Adrenal gland (tissue), 19 donors: ENCODE results near the gene COX11. TPM values are rescaled to one million over a fixed set of nuclear protein-coding genes. Genes with fewer than 3 reads are reported as not detected.

Experiments used
- DNase-seq, 7 donors: peaks; one replicate each; pipeline ENCODE4 v3.0.0-alpha.2; 2019 to 2020
- H3K27ac ChIP-seq, 5 donors: fragments of 200-600 bp; sonication (generic) in 4 of 5; 1 replicate in 3 of 5; 2 replicates in 2 of 5; pipeline versions ENCODE4 v1.5.1 to v1.8.0; 2016 to 2020; ENCODE audit warnings: mild to moderate bottlenecking in 1 of 5
- H3K27me3 ChIP-seq: fragments of 200-600 bp; 2 replicates; pipeline ENCODE4 v1.8.0; 2021
- H3K36me3 ChIP-seq, 2 donors: fragments of 200-600 bp; replicated peaks in 1 of 2; 1 replicate in 1 of 2; 2 replicates in 1 of 2; pipeline versions ENCODE4 v1.5.1 to v1.8.0; 2018 to 2022
- H3K4me1 ChIP-seq, 2 donors: fragments of 200-600 bp; replicated peaks in 1 of 2; 1 replicate in 1 of 2; 2 replicates in 1 of 2; pipeline versions ENCODE4 v1.5.1 to v1.8.0; 2018 to 2021
- H3K4me3 ChIP-seq, 4 donors: fragments of 200-600 bp; sonication (generic) in 3 of 4; one replicate each; pipeline ENCODE4 v1.5.1; 2016 to 2018
- H3K9me3 ChIP-seq, 3 donors: fragments of 200-600 bp; sonication (generic) in 1 of 3; replicated peaks in 1 of 3; 1 replicate in 2 of 3; 2 replicates in 1 of 3; pipeline versions ENCODE4 v1.5.1 to v1.8.0; 2016 to 2021
- POLR2A ChIP-seq, 2 donors: fragments of 450-650 bp; IDR thresholded peaks; one replicate each; pipeline ENCODE4 v1.6.1; 2017; ENCODE audit warnings: antibody characterized with exemption in 2 of 2, mild to moderate bottlenecking in 2 of 2, moderate library complexity in 1 of 2
- WGBS, 4 donors: extraction: QIAGEN DNeasy Blood & Tissue Kit in 2 of 4; methylation state at CpG; one replicate each; pipeline versions ENCODE4 v1.1.5 to v1.1.7; 2013 to 2017; 5-methylcytosine and 5-hydroxymethylcytosine counted together
- intact Hi-C, 2 donors: fragments of 100-400 bp; cut with DNase I; formaldehyde crosslinking; loops; one replicate each; pipeline versions ENCODE4 v1.14.1 to v1.15.0; 2022 to 2023
- long read RNA-seq, 10 donors: library from polyadenylated mRNA in 3 of 10; unstranded in 2 of 10; stranded (forward) in 1 of 10; transcript quantifications; one replicate each; pipeline ENCODE4 v2.0.0 and lab custom pipeline, GENCODE V29; 2021 to 2026
- polyA plus RNA-seq, 3 donors: library from polyadenylated mRNA; stranded (reverse); fragments of 200-250 nt in 2 of 3; fragments of 350-450 nt in 1 of 3; fragmentation: Illumina TruSeq in 1 of 3; extraction: RNeasy Lipid Tissue Mini Kit (QIAGEN cat#74804) in 1 of 3; gene quantifications; one replicate each; pipeline ENCODE4 v1.2.3, GENCODE V29; 2013 to 2014
- total RNA-seq, 9 donors: library from RNA; depleted of rRNA in 4 of 9; stranded (reverse); fragments of >200 nt in 4 of 9; fragments of 120-200 nt in 1 of 9; fragmentation: NEBNext Ultra II Directional in 1 of 9; extraction: Animal tissue kit (Norgen Biotek cat#: 25700) in 1 of 9; gene quantifications; one replicate each; pipeline versions ENCODE4 v1.1.0 to v1.2.4, GENCODE V29; 2013 to 2023
- TF ChIP-seq, protein P1 (sequence below), 6 experiments: fragments of 450-650 bp in 4 of 6; fragments of 200-600 bp in 2 of 6; sonication (generic) in 1 of 6; IDR thresholded peaks; 1 replicate in 5 of 6; 2 replicates in 1 of 6; pipeline versions ENCODE4 v1.5.1 to v1.8.0; 2016 to 2021; ENCODE audit warnings: antibody characterized with exemption in 6 of 6, mild to moderate bottlenecking in 2 of 6, moderate library complexity in 1 of 6
- donor health status: healthy with polysubstance abuse.
- donor health status: Bipolar disorder and iron deficiency.
- donor health status: DM: yes; HTN: yes; CAD: no.
- donor health status: DM: no; HTN: no; CAD: no.
- donor health status: DM: no; HTN: no; CAD: no.
- donor health status: DM: yes; HTN: yes; CAD: no.

The COX11 gene, protein sequence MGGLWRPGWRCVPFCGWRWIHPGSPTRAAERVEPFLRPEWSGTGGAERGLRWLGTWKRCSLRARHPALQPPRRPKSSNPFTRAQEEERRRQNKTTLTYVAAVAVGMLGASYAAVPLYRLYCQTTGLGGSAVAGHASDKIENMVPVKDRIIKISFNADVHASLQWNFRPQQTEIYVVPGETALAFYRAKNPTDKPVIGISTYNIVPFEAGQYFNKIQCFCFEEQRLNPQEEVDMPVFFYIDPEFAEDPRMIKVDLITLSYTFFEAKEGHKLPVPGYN
- total RNA-seq (10 to 100 TPM; 37.5 to 63.5 (median 53.2) TPM), polyA plus RNA-seq (10 to 100 TPM; 16.8 to 32.8 (median 26.9) TPM)
- long read RNA-seq, donor 1, transcript COX11-203 (1 exons, 3,244 nt): minor isoform, 11 of 38 reads
- long read RNA-seq, donor 1, transcript COX11-201 (4 exons, 2,497 nt): major isoform, 17 of 38 reads
- long read RNA-seq, donor 1, partial matches to known transcripts: 8 of 38 reads
- long read RNA-seq, donor 1, other reads (novel, unspliced or antisense): 0 of 38 reads
- long read RNA-seq, donor 2, transcript COX11-203 (1 exons, 3,244 nt): minor isoform, 6 of 26 reads
- long read RNA-seq, donor 2, transcript COX11-201 (4 exons, 2,497 nt): major isoform, 8 of 26 reads
- long read RNA-seq, donor 2, partial matches to known transcripts: 7 of 26 reads
- long read RNA-seq, donor 2, other reads (novel, unspliced or antisense): 0 of 26 reads
- long read RNA-seq, donor 3, transcript COX11-201 (4 exons, 2,497 nt): major isoform, 10 of 16 reads
- long read RNA-seq, donor 3, partial matches to known transcripts: 0 of 16 reads
- long read RNA-seq, donor 3, other reads (novel, unspliced or antisense): 0 of 16 reads
- long read RNA-seq, donor 4, transcript COX11-201 (4 exons, 2,497 nt): major isoform, 15 of 21 reads
- long read RNA-seq, donor 4, partial matches to known transcripts: 0 of 21 reads
- long read RNA-seq, donor 4, other reads (novel, unspliced or antisense): 2 of 21 reads
- long read RNA-seq, donor 5, transcript COX11-201 (4 exons, 2,497 nt): major isoform, 33 of 50 reads
- long read RNA-seq, donor 5, transcript COX11-202 (3 exons, 1,108 nt): minor isoform, 9 of 50 reads
- long read RNA-seq, donor 5, partial matches to known transcripts: 0 of 50 reads
- long read RNA-seq, donor 5, other reads (novel, unspliced or antisense): 5 of 50 reads
- long read RNA-seq, donor 6, transcript COX11-201 (4 exons, 2,497 nt): major isoform, 18 of 24 reads
- long read RNA-seq, donor 6, partial matches to known transcripts: 0 of 24 reads
- long read RNA-seq, donor 6, other reads (novel, unspliced or antisense): 2 of 24 reads
- long read RNA-seq, donor 7, partial matches to known transcripts: 6 of 17 reads
- long read RNA-seq, donor 7, other reads (novel, unspliced or antisense): 0 of 17 reads
- long read RNA-seq, donor 8, transcript COX11-201 (4 exons, 2,497 nt): major isoform, 11 of 38 reads
- long read RNA-seq, donor 8, partial matches to known transcripts: 17 of 38 reads
- long read RNA-seq, donor 8, other reads (novel, unspliced or antisense): 0 of 38 reads
- long read RNA-seq, donor 9, transcript COX11-203 (1 exons, 3,244 nt): major isoform, 11 of 30 reads
- long read RNA-seq, donor 9, transcript COX11-201 (4 exons, 2,497 nt): minor isoform, 7 of 30 reads
- long read RNA-seq, donor 9, transcript COX11-202 (3 exons, 1,108 nt): minor isoform, 5 of 30 reads
- long read RNA-seq, donor 9, partial matches to known transcripts: 7 of 30 reads
- long read RNA-seq, donor 9, other reads (novel, unspliced or antisense): 0 of 30 reads
- long read RNA-seq, donor 10, partial matches to known transcripts: 8 of 14 reads
- long read RNA-seq, donor 10, other reads (novel, unspliced or antisense): 0 of 14 reads

DNA sequence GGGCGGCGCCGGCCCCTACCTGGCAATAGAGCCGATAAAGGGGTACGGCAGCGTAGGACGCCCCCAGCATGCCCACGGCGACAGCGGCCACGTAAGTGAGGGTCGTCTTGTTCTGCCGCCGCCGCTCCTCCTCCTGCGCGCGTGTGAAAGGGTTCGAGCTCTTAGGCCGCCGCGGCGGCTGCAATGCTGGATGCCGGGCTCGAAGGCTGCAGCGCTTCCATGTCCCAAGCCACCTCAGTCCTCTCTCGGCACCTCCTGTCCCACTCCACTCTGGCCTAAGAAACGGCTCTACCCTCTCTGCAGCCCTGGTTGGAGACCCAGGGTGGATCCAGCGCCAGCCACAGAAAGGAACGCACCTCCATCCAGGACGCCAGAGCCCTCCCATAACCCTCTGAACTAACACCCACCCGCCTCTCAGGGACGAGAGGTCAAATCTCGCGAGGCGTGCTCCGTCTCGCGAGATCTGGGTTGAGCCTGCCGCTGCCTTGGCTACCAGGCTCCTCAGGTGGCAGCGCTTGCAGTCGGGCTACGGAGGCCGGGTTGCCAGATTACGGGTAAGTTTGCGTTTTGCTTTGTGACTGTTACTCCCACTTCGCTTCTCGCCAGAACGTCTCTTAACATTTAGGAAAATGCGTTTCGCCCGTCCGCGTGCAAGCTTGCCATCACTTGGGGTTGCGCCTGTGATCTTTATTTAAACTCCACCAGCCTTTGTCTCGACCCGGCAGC, at the start of gene COX11, which contains the start of gene STXBP4:
COX11 (minus strand) TSS at position 393 of the 726 bp plus-strand sequence; CDS start at position 385, 8 bp downstream.
STXBP4 (plus strand) TSS at position 504 of the 726 bp plus-strand sequence. CDS start 17,455 bp downstream, outside the sequence.
- peaks cover 14 to 31% of the 10 kb centered on the region in 2 donors for H3K4me1 ChIP-seq
- TF ChIP-seq, protein P1, sequence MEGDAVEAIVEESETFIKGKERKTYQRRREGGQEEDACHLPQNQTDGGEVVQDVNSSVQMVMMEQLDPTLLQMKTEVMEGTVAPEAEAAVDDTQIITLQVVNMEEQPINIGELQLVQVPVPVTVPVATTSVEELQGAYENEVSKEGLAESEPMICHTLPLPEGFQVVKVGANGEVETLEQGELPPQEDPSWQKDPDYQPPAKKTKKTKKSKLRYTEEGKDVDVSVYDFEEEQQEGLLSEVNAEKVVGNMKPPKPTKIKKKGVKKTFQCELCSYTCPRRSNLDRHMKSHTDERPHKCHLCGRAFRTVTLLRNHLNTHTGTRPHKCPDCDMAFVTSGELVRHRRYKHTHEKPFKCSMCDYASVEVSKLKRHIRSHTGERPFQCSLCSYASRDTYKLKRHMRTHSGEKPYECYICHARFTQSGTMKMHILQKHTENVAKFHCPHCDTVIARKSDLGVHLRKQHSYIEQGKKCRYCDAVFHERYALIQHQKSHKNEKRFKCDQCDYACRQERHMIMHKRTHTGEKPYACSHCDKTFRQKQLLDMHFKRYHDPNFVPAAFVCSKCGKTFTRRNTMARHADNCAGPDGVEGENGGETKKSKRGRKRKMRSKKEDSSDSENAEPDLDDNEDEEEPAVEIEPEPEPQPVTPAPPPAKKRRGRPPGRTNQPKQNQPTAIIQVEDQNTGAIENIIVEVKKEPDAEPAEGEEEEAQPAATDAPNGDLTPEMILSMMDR (IDR thresholded peaks at IDR 0.05): peak in 5 of 6 experiments; percentile 25 to 50 (median 31)
- TF ChIP-seq POLR2A (IDR thresholded peaks at IDR 0.05): peak; percentile 65 to 85
- H3K27ac ChIP-seq: peak within 1 kb of the TSS; percentile 78 to 94 (median 87)
- H3K27me3 ChIP-seq: no peaks in the 10 kb centered on the region
- no peaks in the 10 kb centered on the region for H3K9me3 ChIP-seq
- H3K36me3 ChIP-seq: peaks cover 0 to 13% of the 10 kb centered on the region in 2 donors
- 0 to 1% (median 1%) methylated on average over 32 to 57 of the region's 57 CpGs for WGBS, 4 donors
- intact Hi-C loops: no loop called here
- peak; percentile 95 to 99 (median 97) for DNase-seq
- peak within 1 kb of the TSS; percentile 64 to 93 (median 66) for H3K4me3 ChIP-seq

DNA sequence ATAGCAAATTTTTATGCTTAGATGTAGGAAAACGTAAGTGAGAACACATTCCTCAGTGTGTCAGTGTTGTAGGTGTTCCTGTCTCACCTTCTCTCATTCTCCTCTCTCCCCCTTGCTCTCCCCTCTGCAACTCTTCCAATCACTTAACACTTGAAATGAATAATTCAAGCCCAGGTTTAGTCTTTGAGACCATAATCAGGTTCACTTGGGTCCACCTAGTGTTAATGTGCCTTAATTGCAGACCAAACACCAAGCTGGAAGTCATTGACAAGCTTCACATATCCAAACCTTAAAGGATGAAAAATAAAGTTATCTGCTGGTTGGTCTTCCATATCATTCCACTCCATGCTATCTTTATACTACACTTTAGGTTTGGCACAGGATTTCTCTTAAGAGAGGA, 37.1 kb upstream of the COX11 start:
- TF ChIP-seq, protein P1 (IDR thresholded peaks at IDR 0.05): peak in 3 of 6 experiments; percentile 20 to 25 (median 24)
- TF ChIP-seq POLR2A (IDR thresholded peaks at IDR 0.05): no peak
- Histone ChIP-seq H3K4me3 (no peak overlapping the region), H3K27ac (no peak overlapping the region), H3K27me3 (no peaks in the 10 kb centered on the region), H3K4me1 (no peaks in the 10 kb centered on the region), H3K9me3 (no peaks in the 10 kb centered on the region), H3K36me3 (no peaks in the 10 kb centered on the region)
- WGBS, 4 donors: 83 to 98% (median 95%) methylated on average over 1 of the region's 1 CpG
- intact Hi-C loops: no loop called here
- DNase-seq: no peak

DNA sequence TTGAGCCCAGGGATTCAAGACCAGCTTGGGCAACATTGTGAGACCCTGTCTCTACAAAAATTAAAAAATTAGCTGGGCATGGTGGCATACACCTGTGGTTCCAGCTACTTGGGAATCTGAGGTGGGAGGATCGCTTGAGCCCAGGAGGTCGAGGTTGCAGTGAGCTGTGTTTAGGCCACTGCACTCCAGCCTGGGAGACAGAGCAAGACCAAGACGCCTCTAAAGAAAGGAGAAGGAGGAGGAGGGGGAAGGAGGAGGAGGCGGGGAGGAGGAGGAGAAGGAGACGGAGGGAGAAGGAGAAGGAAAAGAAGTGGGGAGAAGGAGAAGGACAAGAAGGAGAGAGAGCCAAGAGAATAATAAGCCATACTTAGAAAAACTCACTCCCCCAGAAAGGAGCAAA, 36.0 kb upstream of the COX11 start:
- no peak for DNase-seq
- H3K9me3 ChIP-seq: no peaks in the 10 kb centered on the region
- H3K27me3 ChIP-seq: no peaks in the 10 kb centered on the region
- WGBS, 4 donors: 90 to 92% (median 90%) methylated on average over 5 of the region's 5 CpGs
- intact Hi-C loops: no loop called here
- no peaks in the 10 kb centered on the region for H3K36me3 ChIP-seq
- no peaks in the 10 kb centered on the region for H3K4me1 ChIP-seq
- no peak overlapping the region for H3K4me3 ChIP-seq
- no peak overlapping the region for H3K27ac ChIP-seq
- TF ChIP-seq, protein P1 (IDR thresholded peaks at IDR 0.05): no peak
- TF ChIP-seq POLR2A (IDR thresholded peaks at IDR 0.05): no peak
